Measurements from ENCODE around the gene ZNF35. TPM values are rescaled to one million over a fixed set of nuclear protein-coding genes. Genes with fewer than 3 reads are reported as not detected.

The ZNF35 gene
- total and polyA plus RNA-seq, 2 donors (not counting 1 experiment from before 2014, with no cell fraction given) = 8.0 to 11.2 TPM

DNA sequence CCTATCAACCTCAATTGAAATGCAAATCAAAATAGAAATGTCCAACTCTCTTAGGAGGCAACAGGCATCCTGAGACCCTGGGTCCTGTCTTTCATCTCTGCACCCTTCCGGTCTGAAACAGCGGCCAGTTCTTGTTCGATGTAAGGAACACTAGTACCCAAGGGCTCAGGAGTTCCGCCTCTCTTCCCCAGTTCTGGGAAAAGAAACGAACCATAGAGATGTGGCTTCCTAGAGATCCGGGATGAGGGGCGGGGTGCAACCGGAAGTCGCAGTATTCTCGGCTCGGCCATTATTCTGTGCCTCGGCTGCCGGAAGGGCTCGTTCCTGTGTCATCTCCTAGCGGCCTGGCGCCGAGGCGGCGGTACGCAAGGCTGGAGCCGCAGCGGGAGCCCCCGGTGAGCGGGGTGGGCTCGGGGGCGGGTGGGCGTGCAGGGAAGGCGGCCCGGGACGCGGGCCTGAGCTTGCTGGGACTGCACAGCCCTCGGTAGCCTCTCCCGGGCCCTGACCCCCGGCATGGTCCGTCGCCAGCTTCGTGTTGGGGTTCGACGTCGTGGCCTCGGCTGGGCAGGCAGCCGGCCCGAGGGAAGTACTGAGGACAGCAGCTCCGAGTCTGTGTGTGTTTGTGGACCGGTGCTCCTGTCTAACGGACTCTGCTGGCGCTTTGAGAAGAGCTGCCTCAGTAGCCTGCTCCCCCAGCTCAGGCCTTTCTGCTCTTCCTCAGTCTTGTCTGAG, 23.6 kb upstream of the ZNF35 start, which contains the start of gene ZNF197:
Gene ZNF197 (plus strand): TSS at position 288 of the 732 bp plus-strand sequence. CDS start 4,119 bp downstream, outside the sequence.
- no peak for TF ChIP-seq EZH2 (IDR thresholded peaks at IDR 0.05; ENCODE audit: low read length, missing control alignments)
- TF ChIP-seq CTCF (conservative IDR thresholded peaks at IDR 0.05 in 1 of 2, IDR thresholded peaks at IDR 0.05 in 1 of 2; ENCODE audit: low read depth in 1 of 2, low read length in 2 of 2) = peak in 1 of 2 donors; percentile 1
- no peaks in the 10 kb centered on the region for H4K20me1 ChIP-seq (ENCODE audit: control insufficient read depth, extremely low read depth, insufficient read depth, low read length)
- H3K27ac ChIP-seq (ENCODE audit: insufficient read depth, low read length) = peak within 1 kb of the TSS; percentile 92
- no peaks in the 10 kb centered on the region for H3K9me3 ChIP-seq (ENCODE audit: control insufficient read depth, insufficient read depth, low read depth, low read length)
- H3K27me3 ChIP-seq (ENCODE audit: control insufficient read depth, insufficient read depth, low read length) = no peaks in the 10 kb centered on the region
- H3K9ac ChIP-seq (ENCODE audit: insufficient read depth, low read length) = peak within 1 kb of the TSS; percentile 86
- peak; percentile 89 to 92 for DNase-seq (ENCODE audit: low read depth in 2 of 2)
- peaks cover 34% of the 10 kb centered on the region for H3K79me2 ChIP-seq (ENCODE audit: control insufficient read depth, insufficient read depth, low read length)
- H3K4me3 ChIP-seq (replicated peaks in 1 of 4; ENCODE audit: control extremely low read depth in 1 of 4, insufficient read depth in 1 of 4, low read depth in 3 of 4, low read length in 4 of 4) = peak within 1 kb of the TSS; percentile 86 to 96 (median 95)
- peak within 1 kb of the TSS; percentile 99 for H2AFZ ChIP-seq (ENCODE audit: low read length)
- no peaks in the 10 kb centered on the region for H3K4me1 ChIP-seq (ENCODE audit: control insufficient read depth, extremely low read depth, insufficient read depth, low read length)
- peak within 1 kb of the TSS; percentile 98 for H3K4me2 ChIP-seq (ENCODE audit: extremely low read depth, insufficient read depth, low read length)
- H3K36me3 ChIP-seq (ENCODE audit: control insufficient read depth, insufficient read depth, low read length) = no peaks in the 10 kb centered on the region

- no peak overlapping the region for H3K9ac ChIP-seq (ENCODE audit: insufficient read depth, low read length)
- H4K20me1 ChIP-seq (ENCODE audit: control insufficient read depth, extremely low read depth, insufficient read depth, low read length) = no peaks in the 10 kb centered on the region
- no peak overlapping the region for H3K4me2 ChIP-seq (ENCODE audit: extremely low read depth, insufficient read depth, low read length)
- no peaks in the 10 kb centered on the region for H3K9me3 ChIP-seq (ENCODE audit: control insufficient read depth, insufficient read depth, low read depth, low read length)
- no peak overlapping the region for H3K4me3 ChIP-seq (replicated peaks in 1 of 4; ENCODE audit: control extremely low read depth in 1 of 4, insufficient read depth in 1 of 4, low read depth in 3 of 4, low read length in 4 of 4)
- H3K79me2 ChIP-seq (ENCODE audit: control insufficient read depth, insufficient read depth, low read length) = peaks cover 34% of the 10 kb centered on the region
- H3K36me3 ChIP-seq (ENCODE audit: control insufficient read depth, insufficient read depth, low read length) = peaks cover 3% of the 10 kb centered on the region
- DNase-seq (ENCODE audit: low read depth in 2 of 2) = no peak
- TF ChIP-seq EZH2 (IDR thresholded peaks at IDR 0.05; ENCODE audit: low read length, missing control alignments) (no peak), CTCF (conservative IDR thresholded peaks at IDR 0.05 in 1 of 2, IDR thresholded peaks at IDR 0.05 in 1 of 2; ENCODE audit: low read depth in 1 of 2, low read length in 2 of 2) (no peak)
- no peak overlapping the region for H3K27ac ChIP-seq (ENCODE audit: insufficient read depth, low read length)
- H3K27me3 ChIP-seq (ENCODE audit: control insufficient read depth, insufficient read depth, low read length) = no peaks in the 10 kb centered on the region
- H2AFZ ChIP-seq (ENCODE audit: low read length) = no peak overlapping the region
- no peaks in the 10 kb centered on the region for H3K4me1 ChIP-seq (ENCODE audit: control insufficient read depth, extremely low read depth, insufficient read depth, low read length)
Measured at GRCh38 chr3:44628716-44629115, 19.8 kb upstream of the ZNF35 start.

GRCh38 chr3:44632193-44632592, 16.3 kb upstream of the ZNF35 start:
- H3K4me3 ChIP-seq (replicated peaks in 1 of 4; ENCODE audit: control extremely low read depth in 1 of 4, insufficient read depth in 1 of 4, low read depth in 3 of 4, low read length in 4 of 4) = no peak overlapping the region
- no peak overlapping the region for H3K27ac ChIP-seq (ENCODE audit: insufficient read depth, low read length)
- H3K27me3 ChIP-seq (ENCODE audit: control insufficient read depth, insufficient read depth, low read length) = no peaks in the 10 kb centered on the region
- H3K9me3 ChIP-seq (ENCODE audit: control insufficient read depth, insufficient read depth, low read depth, low read length) = no peaks in the 10 kb centered on the region
- peaks cover 7% of the 10 kb centered on the region for H3K36me3 ChIP-seq (ENCODE audit: control insufficient read depth, insufficient read depth, low read length)
- H3K79me2 ChIP-seq (ENCODE audit: control insufficient read depth, insufficient read depth, low read length) = peaks cover 15% of the 10 kb centered on the region
- no peak for DNase-seq (ENCODE audit: low read depth in 2 of 2)
- no peaks in the 10 kb centered on the region for H4K20me1 ChIP-seq (ENCODE audit: control insufficient read depth, extremely low read depth, insufficient read depth, low read length)
- no peaks in the 10 kb centered on the region for H3K4me1 ChIP-seq (ENCODE audit: control insufficient read depth, extremely low read depth, insufficient read depth, low read length)
- TF ChIP-seq EZH2 (IDR thresholded peaks at IDR 0.05; ENCODE audit: low read length, missing control alignments) = no peak
- no peak overlapping the region for H3K9ac ChIP-seq (ENCODE audit: insufficient read depth, low read length)
- H3K4me2 ChIP-seq (ENCODE audit: extremely low read depth, insufficient read depth, low read length) = no peak overlapping the region
- no peak overlapping the region for H2AFZ ChIP-seq (ENCODE audit: low read length)
